Endothelial cell of umbilical vein (primary cell): ENCODE data around the gene RHOC. TPM values are rescaled to one million over a fixed set of nuclear protein-coding genes. Genes with fewer than 3 reads are reported as not detected.

Source experiments
- Bru-seq: library from RNA; stranded (reverse); fragments of 400-500 nt; gene quantifications from one replicate; lab custom pipeline; 2021; lab: Mats Ljungman, UMichigan
- BruChase-seq, 2 experiments: library from RNA; stranded (reverse); fragments of 400-500 nt; gene quantifications; one replicate each; lab custom pipeline; 2021; lab: Mats Ljungman, UMichigan
- BruUV-seq: library from RNA; stranded (reverse); fragments of 400-500 nt; replicated peaks from 2 replicates; lab custom pipeline; 2021; lab: Mats Ljungman, UMichigan
- CTCF ChIA-PET: fragments of 300-600, 350-600 bp; sonication (Branson Sonifier 250); formaldehyde crosslinking; loops from one replicate; lab custom pipeline; 2021; ENCODE audit warnings: antibody characterized with exemption, inconsistent platforms; lab: Charles Lee
- POLR2A ChIA-PET: fragments of 300-600, 350-600 bp; sonication (Branson Sonifier 250); formaldehyde crosslinking; loops from one replicate; lab custom pipeline; 2021; ENCODE audit warnings: antibody characterized with exemption, inconsistent platforms; lab: Charles Lee
- DNase-seq: peaks from one replicate; pipeline ENCODE4 v3.0.0-alpha.2; 2011; ENCODE audit warnings: low read depth, low spot score
- FAIRE-seq: peaks from 2 replicates; lab custom pipeline; 2011; peaks lifted over from hg19 to GRCh38; lab: Jason Lieb, UNC
- H2AFZ ChIP-seq: 2 replicates; pipeline ENCODE4 v1.6.0; 2012; ENCODE audit warnings: low read depth, low read length, control low read depth, inconsistent platforms
- H3K27ac ChIP-seq: 2 replicates; pipeline ENCODE4 v1.5.1; 2011; ENCODE audit warnings: low read depth, mild to moderate bottlenecking, control low read depth, low read length, moderate library complexity; ENCODE audit not compliant: insufficient read depth
- H3K27me3 ChIP-seq, 2 experiments: 2 replicates each; pipeline versions ENCODE4 v1.6.0 to v1.6.1; 2011; ENCODE audit warnings: low read length in 2 of 2, mixed read lengths in 1 of 2; ENCODE audit not compliant: control insufficient read depth in 2 of 2, insufficient read depth in 2 of 2
- H3K36me3 ChIP-seq, 2 experiments: 2 replicates in 1 of 2; 3 replicates in 1 of 2; pipeline ENCODE4 v1.5.1; 2011; ENCODE audit warnings: low read length in 2 of 2, mild to moderate bottlenecking in 1 of 2, moderate library complexity in 1 of 2; ENCODE audit not compliant: control insufficient read depth in 2 of 2, insufficient read depth in 2 of 2; ENCODE audit errors: extremely low read depth in 1 of 2
- H3K4me1 ChIP-seq: 3 replicates; pipeline ENCODE4 v1.5.1; 2011; ENCODE audit warnings: mild to moderate bottlenecking, low read length; ENCODE audit not compliant: control insufficient read depth, insufficient read depth; ENCODE audit errors: extremely low read depth
- H3K4me2 ChIP-seq: 2 replicates; pipeline ENCODE4 v1.6.1; 2011; ENCODE audit warnings: low read length, control low read depth, mixed read lengths; ENCODE audit not compliant: insufficient read depth
- H3K4me3 ChIP-seq, 3 experiments: fragments of 200-600 bp in 1 of 3; sonication (generic), shearing (Covaris generic) in 1 of 3; replicated peaks in 1 of 3; 2 replicates each; pipeline ENCODE4 v1.5.1; 2011 to 2016; ENCODE audit warnings: control low read depth in 3 of 3, low read length in 3 of 3, mild to moderate bottlenecking in 2 of 3, inconsistent platforms in 1 of 3, low read depth in 1 of 3, moderate library complexity in 1 of 3; ENCODE audit not compliant: insufficient read depth in 1 of 3
- H3K79me2 ChIP-seq: 2 replicates; pipeline ENCODE4 v1.6.0; 2012; ENCODE audit warnings: low read length, inconsistent platforms; ENCODE audit not compliant: control insufficient read depth, insufficient read depth
- H3K9ac ChIP-seq: replicated peaks from 2 replicates; pipeline ENCODE3; 2011; ENCODE audit warnings: low read length, control low read depth; ENCODE audit not compliant: insufficient read depth; ENCODE audit errors: extremely low read depth
- H3K9me1 ChIP-seq: replicated peaks from 3 replicates; pipeline ENCODE4 v1.6.0; 2011; ENCODE audit warnings: mild to moderate bottlenecking, low read length; ENCODE audit not compliant: control insufficient read depth, insufficient read depth; ENCODE audit errors: extremely low read depth
- H3K9me3 ChIP-seq: replicated peaks from 2 replicates; pipeline ENCODE4 v1.5.1; 2012; ENCODE audit warnings: low read length, inconsistent platforms; ENCODE audit not compliant: control insufficient read depth, insufficient read depth
- H4K20me1 ChIP-seq: replicated peaks from 2 replicates; pipeline ENCODE3; 2011; ENCODE audit warnings: mild to moderate bottlenecking, low read length; ENCODE audit not compliant: control insufficient read depth, insufficient read depth; ENCODE audit errors: extremely low read depth
- CTCF ChIP-seq, 2 donors: IDR thresholded peaks; 1 replicate in 1 of 2; 2 replicates in 1 of 2; pipeline ENCODE4 v1.5.1; 2011; ENCODE audit warnings: low read length in 2 of 2, mild to moderate bottlenecking in 2 of 2, moderate library complexity in 2 of 2, control low read depth in 1 of 2, inconsistent platforms in 1 of 2, low read depth in 1 of 2; ENCODE audit not compliant: insufficient read depth in 1 of 2; ENCODE audit errors: extremely low read depth in 1 of 2
- EZH2 ChIP-seq: IDR thresholded peaks from 2 replicates; pipeline ENCODE4 v1.6.1; 2012; ENCODE audit warnings: borderline replicate concordance, low read depth, mild to moderate bottlenecking, moderate library complexity, low read length, inconsistent platforms; ENCODE audit not compliant: severe bottlenecking
- FOS ChIP-seq: IDR thresholded peaks from 2 replicates; pipeline ENCODE4 v1.6.1; 2011; ENCODE audit warnings: mild to moderate bottlenecking, low read length, moderate library complexity, borderline replicate concordance; ENCODE audit not compliant: insufficient read depth
- GATA2 ChIP-seq: IDR thresholded peaks from 2 replicates; pipeline ENCODE4 v1.7.0; 2011; ENCODE audit warnings: low read depth, mild to moderate bottlenecking, moderate library complexity, mixed read lengths, low read length; ENCODE audit not compliant: insufficient read length, insufficient read depth
- JUN ChIP-seq: IDR thresholded peaks from 2 replicates; pipeline ENCODE4 v1.6.1; 2011; ENCODE audit warnings: borderline replicate concordance, low read depth; ENCODE audit not compliant: insufficient read length, insufficient read depth
- MYC ChIP-seq: IDR thresholded peaks from one replicate; pipeline ENCODE4 v1.6.1; 2011; ENCODE audit warnings: mild to moderate bottlenecking, low read depth, low read length
- POLR2A ChIP-seq: IDR thresholded peaks from 2 replicates; pipeline ENCODE4 v1.6.1; 2012; ENCODE audit warnings: low read depth, mild to moderate bottlenecking, control low read depth, low read length
- POLR2AphosphoS5 ChIP-seq: IDR thresholded peaks from 2 replicates; pipeline ENCODE4 v1.6.1; 2012; ENCODE audit warnings: low read depth, mild to moderate bottlenecking, control low read depth, low read length, moderate library complexity; ENCODE audit not compliant: insufficient read depth
- dilution Hi-C: fragments of 300-500 bp; cut with MboI; formaldehyde crosslinking; loops from one replicate; pipeline ENCODE4 v1.15.0; 2019; ENCODE audit warnings: low sequenced_read_pairs; ENCODE audit not compliant: extremely low pct_ligation_motif_present
- intact Hi-C: fragments of 100-400 bp; cut with micrococcal nuclease; formaldehyde crosslinking; loops from one replicate; pipeline ENCODE4 v1.10.0; 2022
- long read RNA-seq: library from polyadenylated mRNA; stranded (forward); transcript quantifications from one replicate; pipeline ENCODE4 v2.0.0, GENCODE V29; 2021
- polyA minus RNA-seq, 3 experiments: library from RNA; depleted of rRNA, polyadenylated mRNA; stranded (reverse); fragments of >200 nt; gene quantifications; 1 replicate in 1 of 3; 2 replicates in 2 of 3; pipeline ENCODE4 v1.2.3, GENCODE V29; 2011
- polyA plus RNA-seq, 4 experiments: library from polyadenylated mRNA; depleted of rRNA in 3 of 4; stranded (reverse) in 3 of 4; unstranded in 1 of 4; fragments of >200 nt; gene quantifications; 2 replicates each; pipeline versions ENCODE4 v1.2.1 to v1.2.3, GENCODE V29; 2011 to 2012; ENCODE audit warnings: missing spikeins in 1 of 4
- total RNA-seq: library from RNA; stranded (reverse); gene quantifications from 2 replicates; pipeline ENCODE4 v1.2.3, GENCODE V29; 2021

RHOC gene
- 652 and 699 TPM in 2 replicates for total RNA-seq
- 1,244 and 1,340 TPM in 2 replicates for polyA plus RNA-seq
- polyA plus RNA-seq (2011; cell fraction: cytosol; rRNA removed): 1,507 and 1,589 TPM in 2 replicates
- 615 and 657 TPM in 2 replicates for polyA plus RNA-seq (2011; cell fraction: nucleus; rRNA removed)
- 941 and 1,005 TPM in 2 replicates for polyA plus RNA-seq (2012)
- 905 and 1,030 TPM in 2 replicates for polyA minus RNA-seq
- 73.2 TPM for polyA minus RNA-seq (2011; cell fraction: cytosol; rRNA and poly(A)+ RNA removed)
- polyA minus RNA-seq (2011; cell fraction: nucleus; rRNA and poly(A)+ RNA removed): 134 and 141 TPM in 2 replicates
- percentile 92 among the genes with signal in this experiment for Bru-seq, nascent RNA
- percentile 99 among the genes with signal in this experiment for BruChase-seq, experiment 1, labeled RNA remaining after a 6-hour chase
- BruChase-seq, experiment 2, labeled RNA remaining after a 2-hour chase: percentile 96 among the genes with signal in this experiment
- long read RNA-seq, transcript RHOC-202 (6 exons, 1,418 nt): minor isoform, 839 of 2,331 reads
- long read RNA-seq, transcript RHOC-206 (6 exons, 888 nt): minor isoform, 30 of 2,331 reads
- long read RNA-seq, transcript RHOC-208 (5 exons, 1,355 nt): major isoform, 1,170 of 2,331 reads
- long read RNA-seq, transcript RHOC-203 (6 exons, 1,026 nt): minor isoform, 15 of 2,331 reads
- long read RNA-seq, partial matches to known transcripts: 137 of 2,331 reads
- long read RNA-seq, other reads (novel, unspliced or antisense): 117 of 2,331 reads

DNA sequence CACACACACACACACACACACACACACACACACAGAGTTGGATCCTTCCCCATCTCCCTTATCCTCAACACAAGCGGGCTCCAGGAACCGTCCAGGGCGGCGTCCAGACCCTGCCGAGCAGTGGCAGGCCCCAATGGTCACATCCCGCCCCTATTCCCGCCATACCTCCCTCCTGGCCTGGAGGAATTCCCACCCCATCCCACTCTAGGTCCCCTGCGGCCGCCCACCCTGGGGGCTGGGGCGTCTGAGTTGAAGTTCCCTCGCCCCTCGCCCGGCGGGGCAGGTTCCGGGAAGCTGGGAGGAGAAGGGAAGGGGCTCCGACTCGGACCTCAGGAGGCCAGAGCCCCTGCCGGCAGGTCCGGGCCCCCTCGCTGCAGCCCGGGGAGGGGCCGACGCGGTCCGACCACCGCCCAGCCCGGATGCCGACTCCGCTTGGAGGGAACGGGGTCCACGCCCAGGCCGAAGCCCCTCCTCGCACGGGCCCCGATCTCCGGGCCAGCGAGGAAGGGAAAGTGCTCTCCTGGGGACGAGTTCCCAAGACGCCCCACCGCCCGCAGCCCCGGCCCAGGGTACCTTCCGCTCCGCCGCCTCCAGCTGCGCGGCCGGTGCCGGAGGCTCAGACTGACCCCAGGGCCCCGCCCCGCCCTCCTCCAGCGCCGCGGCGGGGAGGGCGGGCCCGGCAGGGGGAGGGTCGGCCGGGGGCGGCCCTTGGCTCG is at the start of gene RHOC:
Gene RHOC, minus strand, starts transcription at position 623 of the 716 bp plus-strand sequence. CDS start 3,328 bp downstream, outside the sequence.
- no peak for TF ChIP-seq GATA2
- no peak for TF ChIP-seq CTCF (IDR thresholded peaks at IDR 0.05; ENCODE audit: extremely low read depth in 1 of 2, insufficient read depth in 1 of 2, low read depth in 1 of 2, low read length in 2 of 2)
- no peak for TF ChIP-seq MYC
- TF ChIP-seq POLR2A: peak; percentile 83
- TF ChIP-seq EZH2: no peak
- no peak for TF ChIP-seq JUN
- no peak for TF ChIP-seq FOS
- peak; percentile 89 for TF ChIP-seq POLR2AphosphoS5
- Histone ChIP-seq H3K4me2 (peak within 1 kb of the TSS; percentile 83), H3K9ac (peak within 1 kb of the TSS; percentile 96), H3K27ac (peak within 1 kb of the TSS; percentile 88), H2AFZ (peak within 1 kb of the TSS; percentile 68), H3K4me3 (peak within 1 kb of the TSS; percentile 81 to 90 (median 89)), H3K36me3 (peaks cover 6 to 8% of the 10 kb centered on the region in 2 experiments), H4K20me1 (no peaks in the 10 kb centered on the region), H3K79me2 (peaks cover 48% of the 10 kb centered on the region), H3K9me3 (no peaks in the 10 kb centered on the region), H3K9me1 (no peaks in the 10 kb centered on the region), H3K27me3 (no peaks in the 10 kb centered on the region), H3K4me1 (peaks cover 45% of the 10 kb centered on the region)
- no peak for DNase-seq
- BruUV-seq: no TSS peak
- CTCF ChIA-PET: interaction anchor here (1.3 to 3.6 kb wide), 4 partner anchors 9 to 408 kb away, joined by 3 to 37 read pairs (median 20); partner anchors contain the start of genes MOV10 and PPM1J
- no peak for FAIRE-seq
- intact Hi-C loops (loop anchor here (1.0 to 5.0 kb wide), 7 partner anchors 9 to 1051 kb away; partner anchors contain the start of genes PHTF1 and PPM1J), dilution Hi-C loops (no loop called here)
- POLR2A ChIA-PET: interaction anchor here (1.0 kb wide), 1 partner anchor 312 kb away, joined by 4 read pairs; no protein-coding TSS in a partner anchor
